Peyer's patch (tissue), 4 donors: ENCODE measurements around the gene SLC15A1. TPM values are rescaled to one million over a fixed set of nuclear protein-coding genes. Genes with fewer than 3 reads are reported as not detected.
A peak's percentile ranks its signal among the peaks of the same experiment; 100 is the strongest.

ENCODE experiments used
- DNase-seq, 3 donors: peaks; one replicate each; pipeline ENCODE4 v3.0.0-alpha.2; 2017 to 2019
- H3K27ac ChIP-seq, 4 donors: fragments of 200-600 bp; sonication (generic); one replicate each; pipeline ENCODE4 v1.5.1; 2016 to 2019
- H3K27me3 ChIP-seq, 2 donors: fragments of 200-600 bp; sonication (generic); one replicate each; pipeline ENCODE4 v1.5.1; 2019
- H3K36me3 ChIP-seq, 3 donors: fragments of 200-600 bp; sonication (generic); one replicate each; pipeline ENCODE4 v1.5.1; 2016 to 2019
- H3K4me1 ChIP-seq, 4 donors: fragments of 200-600 bp; sonication (generic); one replicate each; pipeline ENCODE4 v1.5.1; 2016 to 2019
- H3K4me3 ChIP-seq, 4 donors: fragments of 200-600 bp; sonication (generic); 1 replicate in 3 of 4; 2 replicates in 1 of 4; pipeline ENCODE4 v1.5.1; 2016 to 2019; ENCODE audit warnings: mild to moderate bottlenecking in 1 of 4
- H3K9me3 ChIP-seq, 4 donors: fragments of 200-600 bp; sonication (generic); one replicate each; pipeline ENCODE4 v1.5.1; 2016 to 2019; ENCODE audit warnings: mild to moderate bottlenecking in 1 of 4
- CTCF ChIP-seq, 6 experiments: fragments of 450-650 bp in 4 of 6; fragments of 200-600 bp in 2 of 6; sonication (generic) in 1 of 6; IDR thresholded peaks; one replicate each; pipeline ENCODE4 v1.5.1; 2017 to 2019; ENCODE audit warnings: antibody characterized with exemption in 6 of 6, mild to moderate bottlenecking in 3 of 6, moderate library complexity in 1 of 6
- POLR2A ChIP-seq, 2 donors: fragments of 450-650 bp; IDR thresholded peaks; one replicate each; pipeline ENCODE4 v1.5.1; 2017; ENCODE audit warnings: antibody characterized with exemption in 2 of 2, mild to moderate bottlenecking in 2 of 2, moderate library complexity in 2 of 2
- total RNA-seq, 4 donors: library from RNA; depleted of rRNA; stranded (reverse); fragments of >200 nt; gene quantifications; one replicate each; pipeline ENCODE4 v1.1.0, GENCODE V29; 2016

SLC15A1 gene
- total RNA-seq, 4 donors from 2014 or later, result 4.1 to 732 (median 555) TPM

- Histone ChIP-seq H3K27ac (no peak overlapping the region), H3K36me3 (peaks cover 0 to 11% (median 0%) of the 10 kb centered on the region in 3 donors)
Observed at GRCh38 chr13:98706446-98707110, 45.9 kb downstream of the SLC15A1 start.

GRCh38 chr13:98697791-98698190 is 54.7 kb downstream of the SLC15A1 start:
- no peak for DNase-seq
- H3K36me3 ChIP-seq, result peaks cover 0 to 3% (median 0%) of the 10 kb centered on the region in 3 donors
- no peaks in the 10 kb centered on the region for H3K4me1 ChIP-seq
- no peaks in the 10 kb centered on the region for H3K9me3 ChIP-seq
- H3K27ac ChIP-seq, result no peak overlapping the region
- TF ChIP-seq POLR2A (IDR thresholded peaks at IDR 0.05) (no peak), CTCF (IDR thresholded peaks at IDR 0.05) (no peak)
- H3K27me3 ChIP-seq, result no peaks in the 10 kb centered on the region
- H3K4me3 ChIP-seq, result no peak overlapping the region

More at GRCh38 chr13:98706446-98707110, 45.9 kb downstream of the SLC15A1 start:
- no peaks in the 10 kb centered on the region for H3K4me1 ChIP-seq
- no peaks in the 10 kb centered on the region for H3K27me3 ChIP-seq
- TF ChIP-seq CTCF (IDR thresholded peaks at IDR 0.05) (no peak), POLR2A (IDR thresholded peaks at IDR 0.05) (no peak)
- H3K4me3 ChIP-seq, result no peak overlapping the region
- peak in 1 of 3 donors; percentile 54 for DNase-seq
- no peaks in the 10 kb centered on the region for H3K9me3 ChIP-seq

- H3K9me3 ChIP-seq, result no peaks in the 10 kb centered on the region
- no peaks in the 10 kb centered on the region for H3K27me3 ChIP-seq
- no peak overlapping the region for H3K27ac ChIP-seq
- TF ChIP-seq POLR2A (IDR thresholded peaks at IDR 0.05), result no peak
- no peak for TF ChIP-seq CTCF (IDR thresholded peaks at IDR 0.05)
- no peaks in the 10 kb centered on the region for H3K4me1 ChIP-seq
- no peak overlapping the region for H3K4me3 ChIP-seq
- no peak for DNase-seq
- H3K36me3 ChIP-seq, result no peaks in the 10 kb centered on the region
Observed at GRCh38 chr13:98693756-98694155, 58.7 kb downstream of the SLC15A1 start.

GRCh38 chr13:98691360-98691759 is 61.1 kb downstream of the SLC15A1 start:
- no peak for DNase-seq
- H3K27ac ChIP-seq, result no peak overlapping the region
- H3K9me3 ChIP-seq, result no peaks in the 10 kb centered on the region
- H3K4me1 ChIP-seq, result no peaks in the 10 kb centered on the region
- H3K4me3 ChIP-seq, result no peak overlapping the region
- peaks cover 0 to 8% (median 0%) of the 10 kb centered on the region in 3 donors for H3K36me3 ChIP-seq
- TF ChIP-seq POLR2A (IDR thresholded peaks at IDR 0.05) (no peak), CTCF (IDR thresholded peaks at IDR 0.05) (no peak)
- H3K27me3 ChIP-seq, result no peaks in the 10 kb centered on the region

GRCh38 chr13:98690348-98691022 is 62.0 kb downstream of the SLC15A1 start:
- DNase-seq, result no peak
- Histone ChIP-seq H3K27me3 (no peaks in the 10 kb centered on the region), H3K4me1 (no peaks in the 10 kb centered on the region), H3K36me3 (peaks cover 0 to 8% (median 0%) of the 10 kb centered on the region in 3 donors), H3K27ac (no peak overlapping the region), H3K9me3 (no peaks in the 10 kb centered on the region), H3K4me3 (no peak overlapping the region)
- no peak for TF ChIP-seq POLR2A (IDR thresholded peaks at IDR 0.05)
- TF ChIP-seq CTCF (IDR thresholded peaks at IDR 0.05), result no peak
